PC-3 (cell line): ENCODE data around the gene SYCP3. TPM values are rescaled to one million over a fixed set of nuclear protein-coding genes. Genes with fewer than 3 reads are reported as not detected.

Experiments
- ATAC-seq: fragments of 200-7000 bp; cut with Tn5 transposase; 2 replicates; pipeline ENCODE4 v1.9.1; 2020; ENCODE audit warnings: mild to moderate bottlenecking, moderate library complexity
- BruUV-seq: library from RNA; stranded (reverse); fragments of 400-500 nt; replicated peaks from 2 replicates; lab custom pipeline; 2021; lab: Mats Ljungman, UMichigan
- CTCF ChIA-PET: fragments of 300-600 bp; sonication (Branson Sonifier 250); formaldehyde crosslinking; loops from one replicate; lab custom pipeline; 2022; ENCODE audit warnings: antibody characterized with exemption; lab: Charles Lee
- POLR2A ChIA-PET: fragments of 300-600 bp; sonication (Branson Sonifier 250); formaldehyde crosslinking; loops from one replicate; lab custom pipeline; 2022; ENCODE audit warnings: antibody characterized with exemption; ENCODE audit not compliant: unreplicated experiment; lab: Charles Lee
- DNase-seq: peaks from one replicate; pipeline ENCODE4 v3.0.0-alpha.2; 2015
- H2AFZ ChIP-seq: fragments of 300-600 bp; sonication (generic); 2 replicates; pipeline ENCODE4 v1.6.0; 2016; ENCODE audit warnings: antibody characterized with exemption, low read length
- H3F3A ChIP-seq: fragments of 300-600 bp; sonication (generic); one replicate; pipeline ENCODE4 v1.6.0; 2017; ENCODE audit warnings: antibody characterized with exemption, low read length, control low read depth, mild to moderate bottlenecking; ENCODE audit not compliant: unreplicated experiment
- H3K27ac ChIP-seq: fragments of 300-600 bp; sonication (generic); 2 replicates; pipeline ENCODE4 v1.5.1; 2016; ENCODE audit warnings: mild to moderate bottlenecking, low read length
- H3K27me3 ChIP-seq: fragments of 300-600 bp; sonication (generic); 2 replicates; pipeline ENCODE4 v1.6.1; 2016; ENCODE audit warnings: low read length, mixed read lengths
- H3K36me3 ChIP-seq: fragments of 300-600 bp; sonication (generic); 2 replicates; pipeline ENCODE4 v1.6.1; 2016; ENCODE audit warnings: low read depth, mixed run types, low read length, mixed read lengths
- H3K4me1 ChIP-seq: fragments of 300-600 bp; sonication (generic); 2 replicates; pipeline ENCODE4 v1.5.1; 2016; ENCODE audit warnings: low read length; ENCODE audit not compliant: insufficient read depth
- H3K4me2 ChIP-seq: fragments of 300-600 bp; sonication (generic); 2 replicates; pipeline ENCODE4 v1.6.0; 2016; ENCODE audit warnings: low read length
- H3K4me3 ChIP-seq: fragments of 300-600 bp; sonication (generic); 2 replicates; pipeline ENCODE4 v1.5.1; 2016; ENCODE audit warnings: mild to moderate bottlenecking, low read length, mixed read lengths
- H3K79me2 ChIP-seq: fragments of 300-600 bp; sonication (generic); 2 replicates; pipeline ENCODE4 v1.6.1; 2017; ENCODE audit warnings: low read length, mixed read lengths
- H3K9ac ChIP-seq: fragments of 300-600 bp; sonication (generic); 2 replicates; pipeline ENCODE4 v1.6.0; 2016; ENCODE audit warnings: mild to moderate bottlenecking, low read length
- H3K9me2 ChIP-seq: fragments of 300-600 bp; sonication (generic); replicated peaks from 2 replicates; pipeline ENCODE4 v1.6.1; 2016; ENCODE audit warnings: mixed run types, low read length, mixed read lengths
- H3K9me3 ChIP-seq: fragments of 300-600 bp; sonication (generic); 2 replicates; pipeline ENCODE4 v1.6.1; 2016; ENCODE audit warnings: low read length, mixed read lengths
- H4K20me1 ChIP-seq: fragments of 300-600 bp; sonication (generic); 2 replicates; pipeline ENCODE4 v1.6.1; 2016; ENCODE audit warnings: low read length, mixed read lengths
- CTCF ChIP-seq: fragments of 300-600 bp; sonication (generic); conservative IDR thresholded peaks from 2 replicates; pipeline ENCODE4 v1.5.1; 2017; ENCODE audit warnings: antibody characterized with exemption, low read depth, mild to moderate bottlenecking, low read length
- EZH2 ChIP-seq: fragments of 300-600 bp; sonication (generic); IDR thresholded peaks from one replicate; pipeline ENCODE4 v1.6.1; 2017; ENCODE audit warnings: antibody characterized with exemption, mild to moderate bottlenecking, low read length; ENCODE audit not compliant: unreplicated experiment
- EZH2phosphoT487 ChIP-seq: fragments of 300-600 bp; sonication (generic); IDR thresholded peaks from 2 replicates; pipeline ENCODE4 v1.6.1; 2018; ENCODE audit warnings: mild to moderate bottlenecking, antibody characterized with exemption, low read length, borderline replicate concordance
- intact Hi-C: fragments of 100-400 bp; cut with micrococcal nuclease; formaldehyde crosslinking; loops from 2 replicates; pipeline ENCODE4 v1.9.0; 2023
- total RNA-seq: library from RNA; depleted of rRNA; stranded (reverse); fragments of >200 nt; gene quantifications from 2 replicates; pipeline ENCODE4 v1.2.3, GENCODE V29; 2014

The SYCP3 gene
- total RNA-seq, 1 experiment from 2014 or later, result not detected

GRCh38 chr12:101783838-101784237, 44.6 kb upstream of the SYCP3 start:
- Histone ChIP-seq H3K9ac (no peak overlapping the region), H3K4me1 (no peaks in the 10 kb centered on the region; the same call in 1 of the 2 replicates), H3K9me2 (no peaks in the 10 kb centered on the region), H3K27me3 (no peaks in the 10 kb centered on the region), H3K9me3 (no peaks in the 10 kb centered on the region), H3K79me2 (no peaks in the 10 kb centered on the region), H3K27ac (no peak overlapping the region), H2AFZ (no peak overlapping the region), H3K4me3 (no peak overlapping the region), H3F3A (no peaks in the 10 kb centered on the region), H4K20me1 (no peaks in the 10 kb centered on the region), H3K36me3 (no peaks in the 10 kb centered on the region), H3K4me2 (no peak overlapping the region)
- DNase-seq (no peak), ATAC-seq (no peak)
- CTCF ChIA-PET, result no interaction called here
- no peak for TF ChIP-seq EZH2
- no peak for TF ChIP-seq CTCF
- no peak for TF ChIP-seq EZH2phosphoT487
- no TSS peak for BruUV-seq
- intact Hi-C loops, result no loop called here
- POLR2A ChIA-PET, result interaction anchor here (0.7 kb wide), 1 partner anchor 375 kb away, joined by 3 read pairs; no protein-coding TSS in a partner anchor

- no TSS peak for BruUV-seq
- no peak overlapping the region for H3K27ac ChIP-seq
- H3K79me2 ChIP-seq, result no peaks in the 10 kb centered on the region
- no peaks in the 10 kb centered on the region for H3F3A ChIP-seq
- no peaks in the 10 kb centered on the region for H3K9me2 ChIP-seq
- DNase-seq, result no peak
- H3K9ac ChIP-seq, result no peak overlapping the region
- no peaks in the 10 kb centered on the region for H3K27me3 ChIP-seq
- TF ChIP-seq EZH2 (no peak), EZH2phosphoT487 (no peak), CTCF (no peak)
- H3K36me3 ChIP-seq, result no peaks in the 10 kb centered on the region
- CTCF ChIA-PET, result no interaction called here
- no peak overlapping the region for H3K4me3 ChIP-seq
- no peak overlapping the region for H2AFZ ChIP-seq
- H3K4me2 ChIP-seq, result no peak overlapping the region
- H4K20me1 ChIP-seq, result no peaks in the 10 kb centered on the region
- POLR2A ChIA-PET, result interaction anchor here (0.7 kb wide), 1 partner anchor 375 kb away, joined by 3 read pairs; no protein-coding TSS in a partner anchor
- H3K4me1 ChIP-seq, result no peaks in the 10 kb centered on the region; the same call in 1 of the 2 replicates
- no peak for ATAC-seq
- H3K9me3 ChIP-seq, result no peaks in the 10 kb centered on the region
- intact Hi-C loops, result no loop called here
These were observed 43.9 kb upstream of the SYCP3 start for GRCh38 chr12:101783150-101783549.

- no TSS peak for BruUV-seq
- Histone ChIP-seq H3F3A (no peaks in the 10 kb centered on the region), H3K36me3 (no peaks in the 10 kb centered on the region), H2AFZ (no peak overlapping the region), H4K20me1 (no peaks in the 10 kb centered on the region), H3K79me2 (no peaks in the 10 kb centered on the region), H3K4me3 (no peak overlapping the region), H3K9me3 (no peaks in the 10 kb centered on the region), H3K4me2 (no peak overlapping the region), H3K4me1 (no peaks in the 10 kb centered on the region; the same call in 1 of the 2 replicates), H3K27me3 (no peaks in the 10 kb centered on the region), H3K9me2 (no peaks in the 10 kb centered on the region), H3K27ac (no peak overlapping the region), H3K9ac (no peak overlapping the region)
- DNase-seq (no peak), ATAC-seq (peak; percentile 22; the same call in 1 of the 2 replicates)
- intact Hi-C loops, result no loop called here
- no peak for TF ChIP-seq EZH2phosphoT487
- TF ChIP-seq CTCF, result no peak
- CTCF ChIA-PET, result no interaction called here
- POLR2A ChIA-PET, result no interaction called here
These were observed 43.0 kb upstream of the SYCP3 start for GRCh38 chr12:101782273-101782731.
